Pons (tissue), 1 donor: ENCODE measurements around the gene MIDN.
"Not testable (repeated sequence)": the region's sequence is repeated elsewhere in the genome, so short reads cannot be mapped to it uniquely, and the experiment has no call there.

Source experiments
- DNase-seq: peaks from one replicate; pipeline ENCODE4 v3.0.0-alpha.2; 2016; ENCODE audit warnings: low spot score

The MIDN gene

GRCh38 chr19:1248139-1248785 lies at the start of gene MIDN:
TSS of gene MIDN (plus strand) at chr19:1248583. CDS start at chr19:1250297, 1,714 bp downstream.
- DNase-seq: peak; percentile 62

GRCh38 chr19:1199531-1199930 lies 48.9 kb upstream of the MIDN start:
- DNase-seq: no peak

GRCh38 chr19:1200614-1201013 lies 47.8 kb upstream of the MIDN start:
- not testable (repeated sequence) for DNase-seq

- DNase-seq: peak; percentile 95
Observed at GRCh38 chr19:1205114-1206099, 43.0 kb upstream of the MIDN start, which contains the start of gene STK11. TSS of gene STK11 (plus strand) at chr19:1205778. CDS start at chr19:1206914, 1,136 bp downstream.

GRCh38 chr19:1206150-1206863 lies 42.1 kb upstream of the MIDN start:
- no peak for DNase-seq

GRCh38 chr19:1206864-1207450 lies 41.4 kb upstream of the MIDN start:
- DNase-seq: peak; percentile 42

- DNase-seq: not testable (repeated sequence)
Observed at GRCh38 chr19:1208830-1209229, 39.6 kb upstream of the MIDN start.

- DNase-seq: peak; percentile 89
Observed at GRCh38 chr19:1210227-1210538, 38.2 kb upstream of the MIDN start.

GRCh38 chr19:1211494-1212234 lies 36.7 kb upstream of the MIDN start:
- no peak for DNase-seq

- DNase-seq: peak; percentile 72
Observed at GRCh38 chr19:1213391-1214286, 34.7 kb upstream of the MIDN start.

GRCh38 chr19:1214299-1214861 lies 34.0 kb upstream of the MIDN start:
- no peak for DNase-seq

- peak; percentile 61 for DNase-seq
Observed at GRCh38 chr19:1214862-1215731, 33.3 kb upstream of the MIDN start.

- DNase-seq: no peak
Observed at GRCh38 chr19:1216756-1217155, 31.6 kb upstream of the MIDN start.

- DNase-seq: no peak
Observed at GRCh38 chr19:1217366-1217765, 31.0 kb upstream of the MIDN start.

- no peak for DNase-seq
Observed at GRCh38 chr19:1218751-1219567, 29.4 kb upstream of the MIDN start.

- no peak for DNase-seq
Observed at GRCh38 chr19:1219786-1220476, 28.5 kb upstream of the MIDN start.

- no peak for DNase-seq
Observed at GRCh38 chr19:1220477-1220930, 27.9 kb upstream of the MIDN start.
